CD4-positive, alpha-beta T cell (primary cell): ENCODE data around the gene SDC3. TPM values are rescaled to one million over a fixed set of nuclear protein-coding genes. Genes with fewer than 3 reads are reported as not detected.

Experiments
- ATAC-seq: fragments of 200-7000 bp; cut with Tn5 transposase; one replicate; pipeline ENCODE4 v1.10.0; 2022; ENCODE audit warnings: mild to moderate bottlenecking; ENCODE audit not compliant: poor library complexity
- CTCF ChIA-PET: fragments of 350-600 bp; sonication (Branson Sonifier 250); formaldehyde crosslinking; loops from one replicate; lab custom pipeline; 2021; ENCODE audit warnings: antibody characterized with exemption, inconsistent platforms; lab: Charles Lee
- POLR2A ChIA-PET: fragments of 350-600 bp; sonication (Branson Sonifier 250); formaldehyde crosslinking; loops from one replicate; lab custom pipeline; 2021; ENCODE audit warnings: antibody characterized with exemption, inconsistent platforms; lab: Charles Lee
- DNase-seq, 14 experiments: peaks; one replicate each; pipeline ENCODE4 v3.0.0-alpha.2; 2013 to 2020; ENCODE audit warnings: mixed read lengths in 2 of 14
- H3K27ac ChIP-seq, 2 donors: one replicate each; pipeline versions ENCODE4 v1.5.1 to v1.7.0; 2013; ENCODE audit warnings: low read length in 2 of 2, low read depth in 1 of 2, mild to moderate bottlenecking in 1 of 2
- H3K27me3 ChIP-seq, 2 experiments: 1 replicate in 1 of 2; 2 replicates in 1 of 2; pipeline versions ENCODE4 v1.6.1 to v1.7.0; 2013; ENCODE audit warnings: low read length in 2 of 2, control low read depth in 1 of 2, mild to moderate bottlenecking in 1 of 2, moderate library complexity in 1 of 2; ENCODE audit not compliant: insufficient read depth in 2 of 2, control insufficient read depth in 1 of 2
- H3K36me3 ChIP-seq: one replicate; pipeline ENCODE4 v1.6.1; 2013; ENCODE audit warnings: low read length, control low read depth; ENCODE audit not compliant: insufficient read depth
- H3K4me1 ChIP-seq: one replicate; pipeline ENCODE4 v1.6.1; 2013; ENCODE audit warnings: low read length, control low read depth; ENCODE audit not compliant: insufficient read depth
- H3K4me3 ChIP-seq: one replicate; pipeline ENCODE4 v1.5.1; 2013; ENCODE audit warnings: mild to moderate bottlenecking, low read length, moderate library complexity
- H3K9me3 ChIP-seq, 2 experiments: 1 replicate in 1 of 2; 2 replicates in 1 of 2; pipeline versions ENCODE4 v1.6.1 to v1.7.0; 2013; ENCODE audit warnings: low read length in 2 of 2, mild to moderate bottlenecking in 2 of 2, control low read depth in 1 of 2, moderate library complexity in 1 of 2; ENCODE audit not compliant: control insufficient read depth in 1 of 2, insufficient read depth in 1 of 2
- H3K27ac Mint-ChIP-seq: one replicate; pipeline ENCODE4 v1.8.0; 2020; ENCODE audit warnings: mixed read lengths
- H3K27me3 Mint-ChIP-seq: one replicate; pipeline ENCODE4 v1.8.0; 2021; ENCODE audit warnings: mixed read lengths
- H3K36me3 Mint-ChIP-seq: one replicate; pipeline ENCODE4 v1.8.0; 2021; ENCODE audit warnings: low read depth, mixed read lengths
- H3K4me1 Mint-ChIP-seq: one replicate; pipeline ENCODE4 v1.8.0; 2021; ENCODE audit warnings: low read depth, mixed read lengths
- H3K4me3 Mint-ChIP-seq: one replicate; pipeline ENCODE4 v1.8.0; 2020; ENCODE audit warnings: mild to moderate bottlenecking, mixed read lengths
- H3K9me3 Mint-ChIP-seq: one replicate; pipeline ENCODE4 v1.8.0; 2020; ENCODE audit warnings: mixed read lengths
- intact Hi-C, 2 experiments: fragments of 100-400 bp; cut with DNase I in 1 of 2; cut with micrococcal nuclease in 1 of 2; formaldehyde crosslinking; loops; one replicate each; pipeline versions ENCODE4 v1.15.1 to v1.9.0; 2023 to 2025; cut with DNase I, micrococcal nuclease
- total RNA-seq, 174 experiments: library from RNA in 2 of 174; stranded (reverse) in 2 of 174; gene quantifications; one replicate each; pipeline ENCODE4 v1.2.3 and lab custom pipeline; 2021 to 2026
- TF ChIP-seq, protein P1 (sequence below): fragments of 200-600 bp; IDR thresholded peaks from one replicate; pipeline ENCODE4 v1.8.0; 2022; ENCODE audit warnings: antibody characterized with exemption, mild to moderate bottlenecking

SDC3 gene
- total RNA-seq, 2 experiments from 2014 or later, result 0.14 TPM; not detected in 1

DNA sequence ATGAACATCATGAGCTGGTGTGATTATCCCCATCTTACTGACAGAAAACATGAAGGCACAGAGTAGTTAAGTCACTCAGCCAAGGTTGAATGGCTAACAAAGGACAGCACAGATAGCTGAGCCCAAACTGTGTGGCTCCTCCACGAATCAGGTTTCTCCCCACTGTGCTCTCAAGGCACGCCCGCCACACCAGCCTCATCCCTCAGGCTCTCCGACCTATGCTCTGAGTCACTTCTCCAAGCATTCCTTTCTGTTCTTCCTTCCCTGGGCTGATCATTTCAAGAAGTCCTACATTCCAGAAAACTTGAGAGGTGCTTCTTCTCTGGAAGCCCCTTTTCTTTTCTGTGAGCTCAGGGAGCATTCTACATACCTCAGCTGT is 25.3 kb upstream of the SDC3 start:
- ChIA-PET CTCF (interaction anchor here (1.4 kb wide), 1 partner anchor 132 kb away, joined by 7 read pairs; no protein-coding TSS in a partner anchor), POLR2A (no interaction called here)
- H3K36me3 Mint-ChIP-seq, result peaks cover 72% of the 10 kb centered on the region

DNA sequence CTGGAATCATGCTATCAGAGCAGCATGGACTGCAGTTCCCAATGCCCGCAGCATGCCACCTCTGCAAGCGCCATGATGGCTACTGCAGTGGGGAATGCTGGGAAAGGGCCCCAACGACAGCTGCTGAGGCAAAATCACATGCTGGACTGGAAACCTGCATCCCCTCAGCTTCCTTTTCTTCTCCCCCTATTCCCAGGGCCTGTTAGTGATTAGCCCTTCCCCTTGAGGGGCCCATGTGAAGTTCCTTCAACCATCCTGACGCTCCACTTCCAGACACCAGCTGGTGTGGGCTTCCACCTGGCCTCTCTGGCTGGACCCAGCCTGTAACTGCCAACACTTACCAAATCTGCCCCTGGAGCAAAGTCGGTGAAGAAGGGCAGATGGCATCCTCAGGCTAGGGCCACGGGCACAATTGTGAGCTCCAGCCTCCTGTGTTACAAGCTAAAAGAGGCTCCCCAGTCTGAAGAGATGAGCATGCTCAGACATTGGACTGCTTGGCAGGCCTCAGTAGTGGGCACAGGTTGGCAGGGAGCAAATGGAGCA is 22.1 kb upstream of the SDC3 start:
- Histone ChIP-seq H3K27ac (no peak overlapping the region), H3K4me3 (no peak overlapping the region), H3K9me3 (no peaks in the 10 kb centered on the region), H3K27me3 (no peaks in the 10 kb centered on the region), H3K4me1 (no peaks in the 10 kb centered on the region), H3K36me3 (peaks cover 38% of the 10 kb centered on the region)
- no peak for DNase-seq
- Mint-ChIP-seq H3K27ac (peak overlapping the region; percentile 64), H3K36me3 (peaks cover 49% of the 10 kb centered on the region), H3K4me1 (no peaks in the 10 kb centered on the region), H3K4me3 (no peak overlapping the region), H3K27me3 (no peaks in the 10 kb centered on the region), H3K9me3 (no peaks in the 10 kb centered on the region)
- ChIA-PET CTCF (no interaction called here), POLR2A (interaction anchor here (1.5 kb wide), 1 partner anchor 140 kb away, joined by 3 read pairs; no protein-coding TSS in a partner anchor)
- TF ChIP-seq, protein P1, sequence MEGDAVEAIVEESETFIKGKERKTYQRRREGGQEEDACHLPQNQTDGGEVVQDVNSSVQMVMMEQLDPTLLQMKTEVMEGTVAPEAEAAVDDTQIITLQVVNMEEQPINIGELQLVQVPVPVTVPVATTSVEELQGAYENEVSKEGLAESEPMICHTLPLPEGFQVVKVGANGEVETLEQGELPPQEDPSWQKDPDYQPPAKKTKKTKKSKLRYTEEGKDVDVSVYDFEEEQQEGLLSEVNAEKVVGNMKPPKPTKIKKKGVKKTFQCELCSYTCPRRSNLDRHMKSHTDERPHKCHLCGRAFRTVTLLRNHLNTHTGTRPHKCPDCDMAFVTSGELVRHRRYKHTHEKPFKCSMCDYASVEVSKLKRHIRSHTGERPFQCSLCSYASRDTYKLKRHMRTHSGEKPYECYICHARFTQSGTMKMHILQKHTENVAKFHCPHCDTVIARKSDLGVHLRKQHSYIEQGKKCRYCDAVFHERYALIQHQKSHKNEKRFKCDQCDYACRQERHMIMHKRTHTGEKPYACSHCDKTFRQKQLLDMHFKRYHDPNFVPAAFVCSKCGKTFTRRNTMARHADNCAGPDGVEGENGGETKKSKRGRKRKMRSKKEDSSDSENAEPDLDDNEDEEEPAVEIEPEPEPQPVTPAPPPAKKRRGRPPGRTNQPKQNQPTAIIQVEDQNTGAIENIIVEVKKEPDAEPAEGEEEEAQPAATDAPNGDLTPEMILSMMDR, result no peak
- no peak for ATAC-seq
- intact Hi-C loops, result no loop called here

More for the DNA sequence above, 25.3 kb upstream of the SDC3 start:
- ATAC-seq (no peak), DNase-seq (no peak)
- no peak overlapping the region for H3K4me3 ChIP-seq
- TF ChIP-seq, protein P1, result no peak
- no peaks in the 10 kb centered on the region for H3K9me3 Mint-ChIP-seq
- intact Hi-C loops, result no loop called here
- no peak overlapping the region for H3K4me3 Mint-ChIP-seq
- no peaks in the 10 kb centered on the region for H3K4me1 ChIP-seq
- peaks cover 61% of the 10 kb centered on the region for H3K36me3 ChIP-seq
- no peaks in the 10 kb centered on the region for H3K9me3 ChIP-seq
- no peaks in the 10 kb centered on the region for H3K27me3 ChIP-seq
- no peaks in the 10 kb centered on the region for H3K4me1 Mint-ChIP-seq
- no peak overlapping the region for H3K27ac Mint-ChIP-seq
- no peaks in the 10 kb centered on the region for H3K27me3 Mint-ChIP-seq
- H3K27ac ChIP-seq, result no peak overlapping the region

DNA sequence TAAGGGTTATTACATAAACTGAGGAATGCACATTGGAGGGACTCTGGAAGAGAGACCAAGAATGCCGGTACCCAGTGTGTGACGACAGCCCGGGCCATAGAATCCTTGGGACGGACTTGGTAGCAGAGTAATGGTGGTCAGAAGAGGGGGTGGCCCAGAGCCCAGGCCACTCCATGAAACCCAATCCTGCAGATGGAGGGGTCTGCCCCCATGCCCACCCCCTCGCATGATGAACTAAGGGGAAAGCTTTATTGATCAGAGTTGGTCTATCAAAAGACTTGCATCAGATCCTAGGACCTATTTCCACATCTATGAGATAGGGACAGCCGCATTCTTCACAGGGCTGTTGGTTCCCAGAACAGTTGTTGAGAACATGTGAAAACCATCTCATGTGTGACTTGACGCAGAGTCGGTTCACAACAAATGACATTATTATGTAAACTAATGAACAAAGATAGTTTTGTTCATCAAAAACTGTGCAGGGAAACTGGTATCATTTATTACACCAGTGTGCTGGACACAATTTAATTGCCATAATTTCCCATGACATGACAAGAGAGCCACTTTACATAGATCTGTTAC is 21.5 kb upstream of the SDC3 start:
- H3K9me3 Mint-ChIP-seq, result no peaks in the 10 kb centered on the region
- ChIA-PET CTCF (interaction anchor here (1.0 to 2.1 kb wide), 2 partner anchors 12 to 211 kb away, joined by 3 to 10 read pairs; no protein-coding TSS in a partner anchor), POLR2A (interaction anchor here (1.5 kb wide), 1 partner anchor 139 kb away, joined by 3 read pairs; no protein-coding TSS in a partner anchor)
- no peaks in the 10 kb centered on the region for H3K4me1 Mint-ChIP-seq
- no peak overlapping the region for H3K4me3 Mint-ChIP-seq
- TF ChIP-seq, protein P1, result no peak
- H3K27ac Mint-ChIP-seq, result no peak overlapping the region
- no peaks in the 10 kb centered on the region for H3K27me3 Mint-ChIP-seq
- no peaks in the 10 kb centered on the region for H3K9me3 ChIP-seq
- H3K4me3 ChIP-seq, result no peak overlapping the region
- no peak for DNase-seq
- no peaks in the 10 kb centered on the region for H3K4me1 ChIP-seq
- no peak overlapping the region for H3K27ac ChIP-seq
- no peak for ATAC-seq
- peaks cover 44% of the 10 kb centered on the region for H3K36me3 Mint-ChIP-seq
- H3K27me3 ChIP-seq, result peaks cover 0 to 1% of the 10 kb centered on the region in 2 experiments
- intact Hi-C loops, result loop anchor here (1.0 to 10.0 kb wide), 4 partner anchors 129 to 1695 kb away; partner anchors contain the start of genes MECR (in 1 of the 2) and PTPRU (in 1 of the 2)
- peaks cover 33% of the 10 kb centered on the region for H3K36me3 ChIP-seq
